GM21381 (cell line): ENCODE data around the gene STXBP4.

Experiments
- ATAC-seq: cut with Tn5 transposase; IDR thresholded peaks from one replicate; pipeline ENCODE4 v1.9.1; 2021; ENCODE audit warnings: mild to moderate bottlenecking, moderate library complexity; ENCODE audit not compliant: unreplicated experiment

The STXBP4 gene

DNA sequence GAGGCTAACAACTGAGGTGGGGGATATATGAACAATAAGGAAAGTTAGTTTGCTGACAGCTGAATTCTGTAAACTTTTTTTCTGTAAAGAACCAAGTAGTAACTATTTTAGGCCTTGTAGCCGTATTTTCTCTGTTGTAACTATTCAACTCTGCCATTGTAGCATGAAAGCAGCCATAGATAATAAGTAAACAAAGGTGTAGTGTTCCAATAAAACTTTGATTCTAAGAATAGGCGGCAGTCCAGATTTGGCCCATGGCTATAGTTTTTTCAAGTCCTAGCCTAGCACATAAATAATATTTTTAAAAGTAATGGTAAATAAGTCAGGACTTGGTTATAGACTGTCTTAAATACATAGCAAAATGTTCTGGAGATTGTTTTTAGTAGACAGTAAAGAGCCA lies 142.0 kb downstream of the STXBP4 start:
- ATAC-seq, result no peak

DNA sequence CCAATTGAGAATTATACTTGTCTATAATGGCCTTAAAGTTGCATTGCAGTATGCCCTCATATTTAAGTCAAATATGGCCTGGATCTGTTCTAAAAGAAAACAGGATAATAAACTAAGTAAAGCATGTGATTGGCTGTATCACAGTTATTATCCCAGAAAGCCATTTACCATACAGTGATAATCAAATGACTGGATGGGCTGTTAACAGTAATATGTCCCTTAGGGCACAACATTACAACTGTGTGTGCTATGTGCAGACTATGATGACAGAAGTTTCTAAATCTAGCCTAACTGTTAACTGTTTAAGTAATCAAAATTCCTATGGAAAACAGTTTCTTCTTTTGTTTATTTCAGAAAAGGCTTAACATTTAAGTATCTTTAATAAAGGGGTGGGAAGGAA lies 145.7 kb downstream of the STXBP4 start:
- no peak for ATAC-seq

- ATAC-seq, result no peak
Observed at GRCh38 chr17:55116440-55116914, 147.9 kb downstream of the STXBP4 start.

- no peak for ATAC-seq
Observed at GRCh38 chr17:55117164-55117563, 148.6 kb downstream of the STXBP4 start.

DNA sequence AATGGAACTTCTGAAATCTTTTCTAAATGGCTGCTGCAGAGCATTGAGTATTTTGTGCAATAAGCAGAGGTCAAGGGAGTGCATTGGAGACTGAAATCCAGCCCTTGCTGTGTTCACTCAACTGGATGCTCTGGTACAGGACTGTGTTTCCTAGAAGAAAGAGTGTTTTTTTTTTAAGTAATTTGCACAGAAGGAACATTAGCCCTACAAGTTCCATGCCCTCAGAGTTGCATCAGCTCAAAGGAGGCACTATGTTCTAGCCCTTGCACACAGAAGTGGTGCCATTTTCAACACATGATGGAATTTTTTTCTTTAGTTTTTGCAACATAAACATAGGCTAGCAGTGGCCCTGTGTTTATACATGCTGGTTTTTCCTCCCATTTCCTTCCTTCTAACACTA lies 152.1 kb downstream of the STXBP4 start:
- no peak for ATAC-seq

GRCh38 chr17:55121268-55121667 lies 152.7 kb downstream of the STXBP4 start:
- no peak for ATAC-seq

DNA sequence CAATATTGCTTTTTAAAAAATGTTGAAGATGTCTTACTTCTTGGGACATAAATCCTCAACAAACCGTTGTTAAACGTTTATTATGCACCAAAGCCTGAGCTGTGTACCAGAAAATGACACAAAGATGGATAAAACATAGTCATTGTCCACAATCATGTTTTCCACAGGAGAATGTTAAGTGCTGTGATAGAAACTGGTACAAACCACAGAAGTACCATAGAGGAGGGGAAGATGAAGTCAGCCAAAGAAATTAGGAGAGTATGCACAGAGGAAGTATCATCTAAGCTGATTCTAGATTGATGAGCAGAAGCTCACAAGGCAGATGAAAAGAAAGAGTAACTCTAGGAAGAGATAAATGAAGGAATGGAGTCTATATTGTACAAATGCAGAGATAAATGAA lies 153.5 kb downstream of the STXBP4 start:
- ATAC-seq, result no peak

DNA sequence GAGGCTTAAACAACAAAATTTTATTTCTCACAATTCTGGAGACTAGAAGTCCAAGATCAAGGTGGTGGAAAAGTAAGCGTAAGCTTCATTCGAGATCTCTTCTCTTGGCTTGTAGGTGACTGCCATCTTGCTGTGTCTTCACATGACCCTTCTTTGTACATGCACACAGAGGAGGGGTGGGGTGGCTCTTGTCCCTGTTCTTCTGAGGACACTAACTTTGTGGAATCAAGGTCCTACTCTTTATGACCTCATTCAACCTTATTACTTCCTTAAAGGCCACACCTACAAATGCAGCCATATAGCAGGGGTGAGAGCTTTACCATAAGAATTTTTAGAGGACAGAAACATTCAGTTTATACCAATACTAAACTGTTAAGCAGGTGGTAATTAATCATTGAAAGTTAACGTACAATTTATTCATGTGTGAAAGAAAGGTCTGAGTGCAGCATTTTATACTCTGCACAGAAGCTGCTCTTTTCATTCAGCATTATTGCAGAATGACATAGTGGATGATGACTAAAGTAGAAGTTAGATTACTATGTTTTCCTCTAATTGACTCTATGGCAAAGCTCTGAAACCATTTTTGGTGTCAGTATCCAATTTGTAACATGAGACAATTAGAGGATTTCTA lies 156.3 kb downstream of the STXBP4 start:
- ATAC-seq, result no peak

DNA sequence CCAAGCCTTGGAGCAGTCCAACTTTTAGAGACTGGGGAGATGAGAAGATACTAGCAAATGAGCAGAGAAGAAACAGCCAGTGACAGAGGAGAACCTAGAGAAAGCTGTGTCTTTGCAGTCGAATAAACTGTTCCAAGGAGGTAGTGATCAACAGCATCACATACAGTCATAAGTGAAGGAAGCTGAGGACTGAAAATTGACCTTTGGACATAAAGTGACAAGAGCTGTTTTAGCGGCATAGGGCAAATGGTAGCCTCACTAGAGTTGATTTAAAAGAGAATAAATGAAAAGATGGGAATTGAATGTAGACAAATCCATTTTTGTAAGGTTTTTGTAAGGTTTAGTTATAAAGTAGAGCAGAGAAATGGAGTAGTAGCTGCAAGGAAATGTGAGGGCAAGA lies 165.0 kb downstream of the STXBP4 start:
- no peak for ATAC-seq

DNA sequence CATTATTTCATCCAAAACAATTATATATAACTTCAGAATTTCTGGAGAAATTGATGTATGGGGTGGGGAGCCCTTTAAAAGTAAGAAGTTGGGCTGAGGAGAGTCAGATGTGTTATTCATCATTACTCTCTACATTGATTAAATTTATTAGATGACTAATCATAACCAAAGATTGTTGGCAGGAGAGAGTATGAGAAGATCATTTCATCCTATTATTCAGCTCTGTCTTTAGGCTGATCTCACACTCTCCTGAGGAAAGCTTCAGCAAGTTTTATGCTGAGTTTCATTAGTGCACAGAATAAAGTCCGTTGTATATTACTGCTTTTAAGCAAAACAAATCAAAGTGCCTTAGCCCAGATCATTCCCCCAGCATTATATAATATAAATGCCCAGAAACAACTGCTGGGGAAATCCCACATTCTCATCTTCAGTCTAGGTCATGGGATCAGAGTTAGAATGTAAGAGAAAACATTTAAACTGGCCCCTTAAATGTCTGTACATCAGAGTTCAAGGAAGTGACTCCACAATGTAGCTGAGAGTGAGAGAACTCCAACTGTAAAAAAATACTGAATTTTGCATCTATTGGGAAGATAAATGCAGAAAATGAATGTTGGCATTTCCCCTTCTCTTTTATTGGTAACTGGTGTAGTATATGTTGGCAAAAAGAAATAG lies 166.1 kb downstream of the STXBP4 start:
- ATAC-seq, result no peak

DNA sequence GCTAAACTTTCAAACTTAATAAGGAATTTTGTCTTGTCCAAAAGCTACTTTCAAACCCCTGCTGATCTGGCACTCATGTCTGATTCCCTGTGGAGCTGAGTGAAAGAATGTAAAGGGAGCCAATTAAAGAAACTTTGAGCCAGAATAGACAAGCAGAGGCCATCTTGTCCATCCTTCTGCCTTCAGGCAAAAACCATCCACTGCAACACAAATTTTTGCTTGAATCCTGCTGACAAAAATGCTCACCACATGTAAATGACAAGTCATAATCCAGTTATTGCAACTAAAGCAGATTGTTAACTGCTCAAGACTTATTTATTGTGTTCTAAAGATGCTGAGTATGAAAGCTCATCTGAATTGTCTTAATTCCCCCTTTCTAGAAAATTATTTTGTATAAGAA lies 172.2 kb downstream of the STXBP4 start:
- no peak for ATAC-seq

- ATAC-seq, result no peak
Observed at GRCh38 chr17:55144518-55144917, 176.0 kb downstream of the STXBP4 start.

DNA sequence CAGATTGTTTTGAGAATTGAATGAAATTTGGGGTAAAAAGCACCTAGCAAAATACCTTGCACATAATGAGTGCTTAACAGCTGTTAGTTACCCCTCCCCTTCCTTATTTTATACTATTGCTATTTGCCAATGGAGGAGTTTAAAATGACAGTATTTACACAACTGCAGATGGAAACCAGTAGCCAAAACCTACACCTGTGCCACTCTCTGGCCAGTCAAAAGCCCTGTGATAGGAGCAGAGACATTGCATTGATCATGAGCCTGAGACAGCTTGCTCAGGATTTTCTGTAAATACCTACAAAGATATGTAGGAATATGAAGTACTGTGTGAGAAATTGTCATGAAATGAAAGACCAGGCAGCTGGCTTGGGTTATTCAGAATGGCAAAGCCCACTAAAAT lies 180.9 kb downstream of the STXBP4 start:
- no peak for ATAC-seq

- ATAC-seq, result no peak
Observed at GRCh38 chr17:55152236-55152635, 183.7 kb downstream of the STXBP4 start.

- no peak for ATAC-seq
Observed at GRCh38 chr17:55154101-55154500, 185.5 kb downstream of the STXBP4 start.

DNA sequence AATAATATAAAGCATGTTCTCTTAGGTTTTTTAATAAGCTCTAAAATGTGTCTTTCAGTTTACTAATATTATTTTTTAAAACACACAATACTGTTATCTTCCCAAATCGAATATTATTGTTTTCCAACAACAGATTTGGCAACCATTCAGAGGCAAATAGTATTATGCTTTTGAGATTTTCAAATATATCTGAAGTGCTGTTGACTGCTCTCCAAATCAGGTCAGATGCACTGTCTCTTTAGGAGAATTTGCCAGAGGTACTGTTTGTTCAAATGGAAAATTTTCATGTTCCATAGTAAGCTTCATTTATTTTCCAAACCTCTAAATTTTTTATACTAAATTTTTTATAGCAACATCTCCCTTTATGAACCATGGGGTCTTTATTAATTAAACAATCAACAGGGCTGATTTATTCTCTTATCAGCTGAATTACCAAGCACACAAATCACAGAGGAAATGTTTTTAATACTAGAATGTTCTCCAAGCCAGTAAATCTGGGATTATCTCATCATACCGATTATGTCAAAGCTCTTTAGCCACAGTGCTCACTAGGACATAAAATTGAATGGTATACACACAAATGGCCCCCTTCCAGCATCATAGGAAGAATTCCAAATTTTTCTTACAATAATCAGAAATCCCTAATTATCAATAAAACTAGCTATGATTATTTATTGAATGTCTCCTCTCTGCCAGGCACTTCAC lies 187.4 kb downstream of the STXBP4 start:
- ATAC-seq, result no peak

DNA sequence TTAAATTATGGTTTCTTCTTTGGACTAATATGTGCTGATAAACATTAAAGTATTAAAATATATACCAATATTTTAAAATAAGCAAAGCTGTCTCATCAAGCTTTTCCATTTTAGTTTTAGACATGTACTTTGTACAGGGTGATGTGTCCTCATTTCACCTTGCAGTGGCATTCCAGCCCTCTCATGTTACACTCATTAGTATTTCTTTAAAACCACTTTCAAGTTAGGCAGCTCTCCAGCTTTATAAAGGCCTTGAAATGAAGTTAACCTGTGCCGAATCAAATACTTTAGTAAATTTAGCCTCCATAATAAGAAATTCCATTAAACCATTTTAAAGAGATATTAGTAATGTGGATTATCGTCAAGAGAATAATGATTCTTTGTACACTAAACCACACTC lies 188.6 kb downstream of the STXBP4 start:
- no peak for ATAC-seq

DNA sequence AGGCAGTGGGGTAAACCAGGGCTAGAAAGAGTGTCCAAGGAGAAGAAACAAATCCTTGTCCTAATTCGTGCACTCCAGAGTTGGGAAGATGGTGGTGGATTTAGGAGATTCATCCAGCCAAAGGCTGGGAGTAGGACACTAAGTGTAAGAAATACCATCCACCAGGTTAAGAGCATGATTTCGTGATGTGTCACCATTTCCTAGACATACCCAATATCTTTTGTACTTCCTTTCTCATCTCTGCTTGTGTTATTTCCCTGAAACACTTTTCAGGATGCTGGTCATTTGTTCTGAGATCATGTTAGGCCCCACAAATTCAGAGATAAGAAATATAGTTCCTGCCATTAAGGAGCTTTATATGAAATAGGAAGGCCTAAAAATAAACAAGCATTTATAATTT lies 189.9 kb downstream of the STXBP4 start:
- no peak for ATAC-seq

GRCh38 chr17:55159251-55159650 lies 190.7 kb downstream of the STXBP4 start:
- ATAC-seq, result no peak

- no peak for ATAC-seq
Observed at GRCh38 chr17:55160501-55160900, 191.9 kb downstream of the STXBP4 start.

GRCh38 chr17:55161935-55162555 lies 193.5 kb downstream of the STXBP4 start:
- ATAC-seq, result no peak

DNA sequence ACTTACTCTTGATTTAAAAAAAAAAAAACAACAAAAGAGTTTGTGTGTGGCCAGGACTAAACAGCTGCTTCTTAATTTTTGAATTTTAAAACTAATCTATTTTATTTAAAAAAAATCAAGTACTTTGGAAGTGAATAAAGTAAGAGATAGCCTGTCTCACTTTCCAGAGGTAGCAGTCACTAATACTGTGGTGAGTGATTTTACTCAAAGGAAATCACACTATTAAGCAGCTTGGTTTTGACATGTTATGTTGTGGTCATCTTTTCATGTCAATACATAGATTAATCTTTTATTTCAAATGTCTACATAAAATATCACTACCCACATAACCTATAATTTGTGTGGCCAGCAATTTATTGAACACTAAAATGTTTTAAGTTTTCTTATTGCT lies 194.0 kb downstream of the STXBP4 start:
- no peak for ATAC-seq
